ENCODE results near the gene KIR2DL1. TPM values are rescaled to one million over a fixed set of nuclear protein-coding genes. Genes with fewer than 3 reads are reported as not detected.

KIR2DL1 gene
- polyA plus RNA-seq, 3 donors: not detected

DNA sequence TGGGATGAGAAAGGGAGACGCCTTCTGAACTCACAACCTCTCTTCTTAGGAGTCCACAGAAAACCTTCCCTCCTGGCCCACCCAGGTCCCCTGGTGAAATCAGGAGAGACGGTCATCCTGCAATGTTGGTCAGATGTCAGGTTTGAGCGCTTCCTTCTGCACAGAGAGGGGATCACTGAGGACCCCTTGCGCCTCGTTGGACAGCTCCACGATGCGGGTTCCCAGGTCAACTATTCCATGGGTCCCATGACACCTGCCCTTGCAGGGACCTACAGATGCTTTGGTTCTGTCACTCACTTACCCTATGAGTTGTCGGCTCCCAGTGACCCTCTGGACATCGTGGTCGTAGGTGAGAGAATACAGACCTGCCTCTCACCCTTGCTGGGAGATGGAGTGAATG, 42.0 kb upstream of the KIR2DL1 start:
- Histone ChIP-seq H3K27me3 (ENCODE audit: control insufficient read depth in 2 of 2, insufficient read depth in 2 of 2, low read length in 2 of 2) (peaks cover 2 to 12% of the 10 kb centered on the region in 2 donors), H3K4me3 (replicated peaks in 1 of 3; ENCODE audit: low read depth in 2 of 3, low read length in 3 of 3) (no peak overlapping the region), H3K27ac (ENCODE audit: low read depth in 1 of 2, low read length in 2 of 2) (no peak overlapping the region), H3K4me2 (replicated peaks; ENCODE audit: extremely low read depth, low read length, poor library complexity, severe bottlenecking) (no peak overlapping the region), H3K9ac (ENCODE audit: insufficient read depth, low read length, poor library complexity, severe bottlenecking) (no peak overlapping the region), H3K36me3 (replicated peaks in 1 of 2; ENCODE audit: control insufficient read depth in 1 of 2, insufficient read depth in 2 of 2, low read length in 2 of 2) (no peaks in the 10 kb centered on the region), H2AFZ (ENCODE audit: insufficient read depth, low read depth, low read length, poor library complexity, severe bottlenecking) (no peak overlapping the region), H3K9me3 (replicated peaks in 1 of 2; ENCODE audit: control insufficient read depth in 1 of 2, insufficient read depth in 1 of 2, low read length in 2 of 2) (no peaks in the 10 kb centered on the region), H3K79me2 (ENCODE audit: insufficient read depth, low read length) (no peaks in the 10 kb centered on the region), H4K20me1 (ENCODE audit: insufficient read depth, low read length) (no peaks in the 10 kb centered on the region), H3K4me1 (ENCODE audit: control insufficient read depth in 1 of 2, insufficient read depth in 2 of 2, low read length in 2 of 2) (peaks cover 6 to 8% of the 10 kb centered on the region in 2 donors)
- TF ChIP-seq CTCF (IDR thresholded peaks at IDR 0.05): no peak
- DNase-seq: no peak
- Mint-ChIP-seq H3K9me3 (peaks cover 2 to 23% (median 4%) of the 10 kb centered on the region in 7 donors), H3K4me3 (peak overlapping the region in 1 of 2 donors; percentile 41), H3K27ac (no peak overlapping the region), H3K4me1 (peaks cover 12% of the 10 kb centered on the region), H3K27me3 (ENCODE audit: low read depth in 3 of 3) (peaks cover 14 to 29% (median 23%) of the 10 kb centered on the region in 3 donors), H3K36me3 (no peaks in the 10 kb centered on the region)
- intact Hi-C loops (cut with micrococcal nuclease): no loop called here
- WGBS (ENCODE audit: insufficient coverage): 95% methylated on average over 8 of the region's 10 CpGs

DNA sequence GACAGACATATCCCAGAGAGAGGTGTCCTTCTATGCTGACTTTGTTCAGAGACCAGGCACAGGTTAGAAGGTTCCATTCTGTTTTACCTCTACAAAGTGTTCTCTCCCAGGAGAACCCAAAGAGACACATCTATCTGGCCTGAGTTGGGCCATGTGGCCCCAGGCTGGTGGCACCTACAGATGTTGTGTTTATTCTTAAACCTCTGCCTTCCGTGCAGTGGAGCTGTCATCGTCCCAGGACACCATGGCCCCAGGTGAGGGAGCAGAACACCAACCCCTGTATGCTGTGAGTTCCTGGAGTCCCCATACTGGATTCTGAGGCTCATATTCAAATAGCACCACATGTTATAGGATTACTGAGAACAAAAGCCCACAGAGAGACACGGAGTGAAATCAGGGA, 41.4 kb upstream of the KIR2DL1 start:
- H3K9ac ChIP-seq (ENCODE audit: insufficient read depth, low read length, poor library complexity, severe bottlenecking): no peak overlapping the region
- no CpG with 5 or more reads among the region's 3 CpGs for WGBS (ENCODE audit: insufficient coverage)
- H3K4me3 ChIP-seq (replicated peaks in 1 of 3; ENCODE audit: low read depth in 2 of 3, low read length in 3 of 3): no peak overlapping the region
- no peak overlapping the region for H2AFZ ChIP-seq (ENCODE audit: insufficient read depth, low read depth, low read length, poor library complexity, severe bottlenecking)
- no peak for DNase-seq
- no peaks in the 10 kb centered on the region for H3K36me3 Mint-ChIP-seq
- peaks cover 16 to 35% (median 23%) of the 10 kb centered on the region in 3 donors for H3K27me3 Mint-ChIP-seq (ENCODE audit: low read depth in 3 of 3)
- H3K9me3 ChIP-seq (replicated peaks in 1 of 2; ENCODE audit: control insufficient read depth in 1 of 2, insufficient read depth in 1 of 2, low read length in 2 of 2): no peaks in the 10 kb centered on the region
- no peak overlapping the region for H3K4me2 ChIP-seq (replicated peaks; ENCODE audit: extremely low read depth, low read length, poor library complexity, severe bottlenecking)
- H3K4me1 Mint-ChIP-seq: peaks cover 12% of the 10 kb centered on the region
- peaks cover 1 to 19% (median 4%) of the 10 kb centered on the region in 7 donors for H3K9me3 Mint-ChIP-seq
- no peaks in the 10 kb centered on the region for H3K79me2 ChIP-seq (ENCODE audit: insufficient read depth, low read length)
- no peak overlapping the region for H3K27ac Mint-ChIP-seq
- no peak overlapping the region for H3K4me3 Mint-ChIP-seq
- intact Hi-C loops (cut with micrococcal nuclease): no loop called here
- no peaks in the 10 kb centered on the region for H4K20me1 ChIP-seq (ENCODE audit: insufficient read depth, low read length)
- no peak overlapping the region for H3K27ac ChIP-seq (ENCODE audit: low read depth in 1 of 2, low read length in 2 of 2)
- H3K4me1 ChIP-seq (ENCODE audit: control insufficient read depth in 1 of 2, insufficient read depth in 2 of 2, low read length in 2 of 2): peaks cover 6 to 8% of the 10 kb centered on the region in 2 donors
- no peak for TF ChIP-seq CTCF (IDR thresholded peaks at IDR 0.05)
- H3K27me3 ChIP-seq (ENCODE audit: control insufficient read depth in 2 of 2, insufficient read depth in 2 of 2, low read length in 2 of 2): peaks cover 2 to 12% of the 10 kb centered on the region in 2 donors
- H3K36me3 ChIP-seq (replicated peaks in 1 of 2; ENCODE audit: control insufficient read depth in 1 of 2, insufficient read depth in 2 of 2, low read length in 2 of 2): no peaks in the 10 kb centered on the region
